ENCODE measurements around the gene TMEM209. TPM values are rescaled to one million over a fixed set of nuclear protein-coding genes. Genes with fewer than 3 reads are reported as not detected.
"Not testable (repeated sequence)": the region's sequence is repeated elsewhere in the genome, so short reads cannot be mapped to it uniquely, and the experiment has no call there.

Gene TMEM209
- total and polyA plus RNA-seq, 2 experiments from 2014 or later: 11.7 to 18.3 TPM

DNA sequence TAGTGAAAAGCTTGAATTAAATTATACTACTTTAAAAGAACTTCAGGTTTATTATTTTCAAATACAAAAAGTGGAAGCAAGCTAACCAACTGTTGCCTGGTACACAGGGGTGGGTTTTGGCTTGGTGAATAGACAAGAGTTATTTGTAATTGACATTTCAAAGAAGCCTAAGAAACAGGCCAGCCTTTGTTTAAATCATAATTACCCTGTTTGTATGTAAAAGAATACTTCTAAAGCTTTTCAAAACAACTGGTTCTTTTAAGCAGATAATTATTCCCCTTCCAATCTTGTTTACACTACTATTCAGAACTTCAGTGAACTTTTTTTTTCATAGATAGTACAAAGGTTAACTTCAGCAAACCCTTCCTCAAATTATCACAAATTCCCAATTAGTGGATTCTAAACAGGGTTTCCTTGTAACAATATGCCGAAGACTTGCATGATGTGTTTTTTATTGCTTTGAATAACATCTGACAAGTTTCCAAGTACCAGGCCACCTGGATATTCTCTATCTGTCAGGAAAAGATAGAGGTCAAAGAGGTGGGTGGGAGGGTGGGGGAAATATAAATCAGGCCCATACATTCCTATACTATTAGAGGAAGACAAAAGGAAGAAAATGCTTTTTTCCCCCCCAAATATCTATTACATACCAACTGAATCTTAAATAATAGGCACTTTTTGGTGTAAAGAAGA is 22.8 kb upstream of the TMEM209 start:
- Histone ChIP-seq H3K4me1 (ENCODE audit: insufficient read depth) (no peaks in the 10 kb centered on the region), H3K36me3 (ENCODE audit: low read depth) (no peaks in the 10 kb centered on the region), H3K27ac (no peak overlapping the region), H3K9ac (no peak overlapping the region), H3K4me3 (no peak overlapping the region), H3K9me2 (ENCODE audit: insufficient read depth) (no peaks in the 10 kb centered on the region), H4K20me1 (ENCODE audit: insufficient read depth) (no peaks in the 10 kb centered on the region), H3K27me3 (replicated peaks; ENCODE audit: insufficient read depth) (no peaks in the 10 kb centered on the region), H3K4me2 (ENCODE audit: unreplicated experiment) (no peak overlapping the region), H3K9me3 (ENCODE audit: low read depth) (no peaks in the 10 kb centered on the region), H2AFZ (no peak overlapping the region), H3K79me2 (ENCODE audit: insufficient read depth) (no peaks in the 10 kb centered on the region), H3F3A (ENCODE audit: insufficient read depth) (no peaks in the 10 kb centered on the region)
- WGBS, 2 experiments (ENCODE audit: low coverage in 1 of 2, low lambda C conversion rate in 2 of 2, missing lambda C conversion rate in 2 of 2): 93 to 95% methylated on average over 1 of the region's 1 CpG
- no peak for DNase-seq
- in situ Hi-C loops (cut with MboI): loop anchor here (25.0 kb wide), 1 partner anchor 484 kb away; no protein-coding TSS in a partner anchor
- no peak for TF ChIP-seq EZH2phosphoT487 (IDR thresholded peaks at IDR 0.05; ENCODE audit: insufficient read depth, low read depth)

GRCh38 chr7:130226333-130226732 is 21.1 kb upstream of the TMEM209 start:
- no peak overlapping the region for H2AFZ ChIP-seq
- no peak for DNase-seq
- in situ Hi-C loops (cut with MboI): loop anchor here (25.0 kb wide), 1 partner anchor 486 kb away; no protein-coding TSS in a partner anchor

GRCh38 chr7:130224923-130225322 is 19.7 kb upstream of the TMEM209 start:
- in situ Hi-C loops (cut with MboI): loop anchor here (25.0 kb wide), 1 partner anchor 487 kb away; no protein-coding TSS in a partner anchor
- H3K4me1 ChIP-seq (ENCODE audit: insufficient read depth); H3F3A ChIP-seq (ENCODE audit: insufficient read depth); H3K27me3 ChIP-seq (replicated peaks; ENCODE audit: insufficient read depth); H3K79me2 ChIP-seq (ENCODE audit: insufficient read depth); H2AFZ ChIP-seq; H3K9me2 ChIP-seq (ENCODE audit: insufficient read depth); H4K20me1 ChIP-seq (ENCODE audit: insufficient read depth); H3K36me3 ChIP-seq (ENCODE audit: low read depth); H3K9me3 ChIP-seq (ENCODE audit: low read depth); H3K9ac ChIP-seq; H3K4me2 ChIP-seq (ENCODE audit: unreplicated experiment); H3K27ac ChIP-seq; H3K4me3 ChIP-seq: not testable (repeated sequence)
- WGBS, 2 experiments (ENCODE audit: low coverage in 1 of 2, low lambda C conversion rate in 2 of 2, missing lambda C conversion rate in 2 of 2): 37 to 45% methylated on average over 3 of the region's 3 CpGs
- DNase-seq: peak; percentile 56

More at GRCh38 chr7:130226333-130226732, 21.1 kb upstream of the TMEM209 start:
- H3K4me3 ChIP-seq: no peak overlapping the region
- no peak for TF ChIP-seq EZH2 (IDR thresholded peaks at IDR 0.05; ENCODE audit: insufficient read depth, poor library complexity, severe bottlenecking)
- TF ChIP-seq EZH2phosphoT487 (IDR thresholded peaks at IDR 0.05; ENCODE audit: insufficient read depth, low read depth): no peak
- H3F3A ChIP-seq (ENCODE audit: insufficient read depth): no peaks in the 10 kb centered on the region
- H4K20me1 ChIP-seq (ENCODE audit: insufficient read depth): no peaks in the 10 kb centered on the region
- H3K79me2 ChIP-seq (ENCODE audit: insufficient read depth): no peaks in the 10 kb centered on the region
- no peaks in the 10 kb centered on the region for H3K9me2 ChIP-seq (ENCODE audit: insufficient read depth)
- H3K9me3 ChIP-seq (ENCODE audit: low read depth): no peaks in the 10 kb centered on the region
- H3K27ac ChIP-seq: no peak overlapping the region
- WGBS, 2 experiments (ENCODE audit: low coverage in 1 of 2, low lambda C conversion rate in 2 of 2, missing lambda C conversion rate in 2 of 2): 85 to 90% methylated on average over 1 of the region's 1 CpG
- no peaks in the 10 kb centered on the region for H3K4me1 ChIP-seq (ENCODE audit: insufficient read depth)
- no peaks in the 10 kb centered on the region for H3K27me3 ChIP-seq (replicated peaks; ENCODE audit: insufficient read depth)
- H3K36me3 ChIP-seq (ENCODE audit: low read depth): no peaks in the 10 kb centered on the region
- H3K9ac ChIP-seq: no peak overlapping the region
- H3K4me2 ChIP-seq (ENCODE audit: unreplicated experiment): no peak overlapping the region

- Histone ChIP-seq H3K9me2 (ENCODE audit: insufficient read depth) (no peaks in the 10 kb centered on the region), H3K4me3 (no peak overlapping the region), H3K36me3 (ENCODE audit: low read depth) (no peaks in the 10 kb centered on the region), H3K27me3 (replicated peaks; ENCODE audit: insufficient read depth) (no peaks in the 10 kb centered on the region; the same call in 1 of the 2 replicates), H3K4me2 (ENCODE audit: unreplicated experiment) (no peak overlapping the region), H4K20me1 (ENCODE audit: insufficient read depth) (no peaks in the 10 kb centered on the region), H3K9ac (no peak overlapping the region), H3K27ac (no peak overlapping the region), H3F3A (ENCODE audit: insufficient read depth) (no peaks in the 10 kb centered on the region), H3K4me1 (ENCODE audit: insufficient read depth) (no peaks in the 10 kb centered on the region), H3K79me2 (ENCODE audit: insufficient read depth) (no peaks in the 10 kb centered on the region), H2AFZ (no peak overlapping the region), H3K9me3 (ENCODE audit: low read depth) (no peaks in the 10 kb centered on the region)
- in situ Hi-C loops (cut with MboI): no loop called here
- 93 to 94% methylated on average over 5 of the region's 5 CpGs for WGBS, 2 experiments (ENCODE audit: low coverage in 1 of 2, low lambda C conversion rate in 2 of 2, missing lambda C conversion rate in 2 of 2)
- DNase-seq: no peak
- no peak for TF ChIP-seq EZH2phosphoT487 (IDR thresholded peaks at IDR 0.05; ENCODE audit: insufficient read depth, low read depth)
- no peak for TF ChIP-seq EZH2 (IDR thresholded peaks at IDR 0.05; ENCODE audit: insufficient read depth, poor library complexity, severe bottlenecking)
These were observed 19.0 kb upstream of the TMEM209 start for GRCh38 chr7:130224210-130224609.
